ENCODE data around the gene ATP13A4.

- TF ChIP-seq, protein P1, sequence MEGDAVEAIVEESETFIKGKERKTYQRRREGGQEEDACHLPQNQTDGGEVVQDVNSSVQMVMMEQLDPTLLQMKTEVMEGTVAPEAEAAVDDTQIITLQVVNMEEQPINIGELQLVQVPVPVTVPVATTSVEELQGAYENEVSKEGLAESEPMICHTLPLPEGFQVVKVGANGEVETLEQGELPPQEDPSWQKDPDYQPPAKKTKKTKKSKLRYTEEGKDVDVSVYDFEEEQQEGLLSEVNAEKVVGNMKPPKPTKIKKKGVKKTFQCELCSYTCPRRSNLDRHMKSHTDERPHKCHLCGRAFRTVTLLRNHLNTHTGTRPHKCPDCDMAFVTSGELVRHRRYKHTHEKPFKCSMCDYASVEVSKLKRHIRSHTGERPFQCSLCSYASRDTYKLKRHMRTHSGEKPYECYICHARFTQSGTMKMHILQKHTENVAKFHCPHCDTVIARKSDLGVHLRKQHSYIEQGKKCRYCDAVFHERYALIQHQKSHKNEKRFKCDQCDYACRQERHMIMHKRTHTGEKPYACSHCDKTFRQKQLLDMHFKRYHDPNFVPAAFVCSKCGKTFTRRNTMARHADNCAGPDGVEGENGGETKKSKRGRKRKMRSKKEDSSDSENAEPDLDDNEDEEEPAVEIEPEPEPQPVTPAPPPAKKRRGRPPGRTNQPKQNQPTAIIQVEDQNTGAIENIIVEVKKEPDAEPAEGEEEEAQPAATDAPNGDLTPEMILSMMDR (IDR thresholded peaks at IDR 0.05; ENCODE audit: insufficient read depth, low read length) = no peak
- TF ChIP-seq POLR2AphosphoS5 (IDR thresholded peaks at IDR 0.05; ENCODE audit: low read depth) (no peak), SPI1 (IDR thresholded peaks at IDR 0.05; ENCODE audit: borderline replicate concordance, low read depth) (no peak), GABPA (IDR thresholded peaks at IDR 0.05; ENCODE audit: low read depth) (no peak)
- TF ChIP-seq, protein P2, sequence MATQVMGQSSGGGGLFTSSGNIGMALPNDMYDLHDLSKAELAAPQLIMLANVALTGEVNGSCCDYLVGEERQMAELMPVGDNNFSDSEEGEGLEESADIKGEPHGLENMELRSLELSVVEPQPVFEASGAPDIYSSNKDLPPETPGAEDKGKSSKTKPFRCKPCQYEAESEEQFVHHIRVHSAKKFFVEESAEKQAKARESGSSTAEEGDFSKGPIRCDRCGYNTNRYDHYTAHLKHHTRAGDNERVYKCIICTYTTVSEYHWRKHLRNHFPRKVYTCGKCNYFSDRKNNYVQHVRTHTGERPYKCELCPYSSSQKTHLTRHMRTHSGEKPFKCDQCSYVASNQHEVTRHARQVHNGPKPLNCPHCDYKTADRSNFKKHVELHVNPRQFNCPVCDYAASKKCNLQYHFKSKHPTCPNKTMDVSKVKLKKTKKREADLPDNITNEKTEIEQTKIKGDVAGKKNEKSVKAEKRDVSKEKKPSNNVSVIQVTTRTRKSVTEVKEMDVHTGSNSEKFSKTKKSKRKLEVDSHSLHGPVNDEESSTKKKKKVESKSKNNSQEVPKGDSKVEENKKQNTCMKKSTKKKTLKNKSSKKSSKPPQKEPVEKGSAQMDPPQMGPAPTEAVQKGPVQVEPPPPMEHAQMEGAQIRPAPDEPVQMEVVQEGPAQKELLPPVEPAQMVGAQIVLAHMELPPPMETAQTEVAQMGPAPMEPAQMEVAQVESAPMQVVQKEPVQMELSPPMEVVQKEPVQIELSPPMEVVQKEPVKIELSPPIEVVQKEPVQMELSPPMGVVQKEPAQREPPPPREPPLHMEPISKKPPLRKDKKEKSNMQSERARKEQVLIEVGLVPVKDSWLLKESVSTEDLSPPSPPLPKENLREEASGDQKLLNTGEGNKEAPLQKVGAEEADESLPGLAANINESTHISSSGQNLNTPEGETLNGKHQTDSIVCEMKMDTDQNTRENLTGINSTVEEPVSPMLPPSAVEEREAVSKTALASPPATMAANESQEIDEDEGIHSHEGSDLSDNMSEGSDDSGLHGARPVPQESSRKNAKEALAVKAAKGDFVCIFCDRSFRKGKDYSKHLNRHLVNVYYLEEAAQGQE (IDR thresholded peaks at IDR 0.05; ENCODE audit: insufficient replicate concordance, low read depth) = no peak
These were observed 39.0 kb upstream of the ATP13A4 start for GRCh38 chr3:193593668-193594030.
